AG04450 (cell line): ENCODE data around the gene METTL14. TPM values are rescaled to one million over a fixed set of nuclear protein-coding genes. Genes with fewer than 3 reads are reported as not detected.

Source experiments
- CTCF ChIA-PET: fragments of 300-600, 350-600 bp; formaldehyde crosslinking; extraction: SDS; loops from one replicate; lab custom pipeline; 2022; ENCODE audit warnings: antibody characterized with exemption, inconsistent platforms; lab: Charles Lee
- POLR2A ChIA-PET: fragments of 350-600 bp; formaldehyde crosslinking; extraction: SDS; loops from one replicate; lab custom pipeline; 2021; ENCODE audit warnings: antibody characterized with exemption, inconsistent platforms; lab: Yijun Ruan, JAX
- DNase-seq: peaks from one replicate; pipeline ENCODE4 v3.0.0-alpha.2; 2011; ENCODE audit warnings: low read depth, low spot score
- H3K27ac ChIP-seq: one replicate; pipeline ENCODE4 v1.5.1; 2012; ENCODE audit warnings: low read depth, low read length, control low read depth
- H3K27me3 ChIP-seq: one replicate; pipeline ENCODE4 v1.6.0; 2012; ENCODE audit warnings: low read length; ENCODE audit not compliant: control insufficient read depth, insufficient read depth
- H3K4me3 ChIP-seq: 2 replicates; pipeline ENCODE4 v1.5.1; 2011; ENCODE audit warnings: mild to moderate bottlenecking, low read depth, low read length, control low read depth
- H3K9me3 ChIP-seq: 2 replicates; pipeline ENCODE4 v1.5.1; 2012; ENCODE audit warnings: low read length; ENCODE audit not compliant: control insufficient read depth, insufficient read depth
- polyA plus RNA-seq: library from polyadenylated mRNA; depleted of rRNA; stranded (reverse); fragments of >200 nt; gene quantifications from 2 replicates; pipeline ENCODE4 v1.2.3, GENCODE V29; 2011
- TF ChIP-seq, protein P1 (sequence below): IDR thresholded peaks from 2 replicates; pipeline ENCODE4 v1.5.1; 2011; ENCODE audit warnings: low read depth, low read length, control low read depth, inconsistent platforms

Gene METTL14
- polyA plus RNA-seq, 1 experiment = 24.6 TPM

DNA sequence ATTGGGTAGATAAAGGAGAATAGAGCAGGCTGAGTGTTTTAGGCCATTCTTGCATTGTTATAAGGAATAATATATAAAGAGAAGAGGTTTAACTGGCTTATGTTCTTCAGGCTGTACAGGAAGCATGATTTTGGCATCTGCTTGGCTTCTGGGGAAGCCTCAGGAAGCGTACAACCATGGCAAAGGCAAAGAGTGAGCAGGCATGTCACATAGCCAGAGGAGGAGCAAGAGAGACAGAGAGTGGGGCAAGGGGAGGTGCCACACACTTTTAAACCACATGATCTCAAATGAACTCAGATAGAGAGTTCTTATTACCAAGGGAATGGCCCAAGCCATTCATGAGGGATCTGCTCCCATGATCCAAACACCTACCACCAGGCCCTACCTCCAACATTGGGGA is 4.4 kb upstream of the METTL14 start:
- no peak overlapping the region for H3K4me3 ChIP-seq
- POLR2A ChIA-PET = no interaction called here
- no peaks in the 10 kb centered on the region for H3K27me3 ChIP-seq
- CTCF ChIA-PET = no interaction called here
- DNase-seq = no peak
- H3K27ac ChIP-seq = no peak overlapping the region
- H3K9me3 ChIP-seq = no peaks in the 10 kb centered on the region
- TF ChIP-seq, protein P1, sequence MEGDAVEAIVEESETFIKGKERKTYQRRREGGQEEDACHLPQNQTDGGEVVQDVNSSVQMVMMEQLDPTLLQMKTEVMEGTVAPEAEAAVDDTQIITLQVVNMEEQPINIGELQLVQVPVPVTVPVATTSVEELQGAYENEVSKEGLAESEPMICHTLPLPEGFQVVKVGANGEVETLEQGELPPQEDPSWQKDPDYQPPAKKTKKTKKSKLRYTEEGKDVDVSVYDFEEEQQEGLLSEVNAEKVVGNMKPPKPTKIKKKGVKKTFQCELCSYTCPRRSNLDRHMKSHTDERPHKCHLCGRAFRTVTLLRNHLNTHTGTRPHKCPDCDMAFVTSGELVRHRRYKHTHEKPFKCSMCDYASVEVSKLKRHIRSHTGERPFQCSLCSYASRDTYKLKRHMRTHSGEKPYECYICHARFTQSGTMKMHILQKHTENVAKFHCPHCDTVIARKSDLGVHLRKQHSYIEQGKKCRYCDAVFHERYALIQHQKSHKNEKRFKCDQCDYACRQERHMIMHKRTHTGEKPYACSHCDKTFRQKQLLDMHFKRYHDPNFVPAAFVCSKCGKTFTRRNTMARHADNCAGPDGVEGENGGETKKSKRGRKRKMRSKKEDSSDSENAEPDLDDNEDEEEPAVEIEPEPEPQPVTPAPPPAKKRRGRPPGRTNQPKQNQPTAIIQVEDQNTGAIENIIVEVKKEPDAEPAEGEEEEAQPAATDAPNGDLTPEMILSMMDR = no peak

DNA sequence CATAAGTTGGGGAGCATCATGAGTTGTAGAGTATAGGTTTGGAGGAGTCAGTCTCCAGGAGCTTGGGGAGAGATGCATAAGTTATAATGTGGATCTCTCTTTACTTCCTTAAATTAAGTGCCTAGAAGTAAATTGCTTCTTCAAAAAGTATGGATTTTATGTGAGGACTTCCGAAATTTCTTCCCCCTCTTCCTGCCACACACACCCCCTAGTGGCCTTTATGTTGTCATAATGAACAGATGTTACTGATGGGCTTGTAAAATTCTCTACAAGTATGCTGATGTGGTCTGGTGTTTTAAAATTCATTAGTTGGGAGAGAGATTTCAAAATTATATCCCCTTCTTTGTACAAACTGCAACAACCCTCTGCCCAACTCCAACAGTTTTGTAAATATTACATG is 2.3 kb upstream of the METTL14 start:
- TF ChIP-seq, protein P1 = peak; percentile 68
- CTCF ChIA-PET = interaction anchor here (0.8 kb wide), 1 partner anchor 179 kb away, joined by 3 read pairs; no protein-coding TSS in a partner anchor
- DNase-seq = peak; percentile 1
- no peak overlapping the region for H3K27ac ChIP-seq
- no peak overlapping the region for H3K4me3 ChIP-seq
- H3K27me3 ChIP-seq = no peaks in the 10 kb centered on the region
- POLR2A ChIA-PET = no interaction called here
- no peaks in the 10 kb centered on the region for H3K9me3 ChIP-seq

DNA sequence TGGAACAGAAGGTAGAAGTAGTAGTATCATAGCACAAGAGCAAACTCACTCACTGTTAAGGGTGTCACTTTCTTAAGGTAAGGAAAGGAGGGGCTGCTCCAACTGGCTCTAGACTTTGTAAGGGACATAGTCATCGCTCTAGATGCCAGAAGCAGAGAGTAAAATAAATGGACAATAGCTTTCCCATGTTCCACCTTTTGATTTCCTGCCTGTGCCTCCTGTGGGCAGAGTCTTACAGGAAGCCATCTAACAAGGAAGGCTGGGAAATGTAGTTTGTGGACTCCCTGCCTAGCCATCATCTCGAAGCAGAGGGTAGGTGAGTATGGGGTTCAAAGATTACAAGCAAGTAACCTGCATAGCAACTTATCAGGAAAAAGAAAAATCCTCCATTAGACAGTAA is 1.7 kb upstream of the METTL14 start:
- DNase-seq = no peak
- H3K27ac ChIP-seq = no peak overlapping the region
- no peaks in the 10 kb centered on the region for H3K9me3 ChIP-seq
- H3K4me3 ChIP-seq = no peak overlapping the region
- TF ChIP-seq, protein P1 = no peak
- POLR2A ChIA-PET = no interaction called here
- CTCF ChIA-PET = interaction anchor here (0.8 to 2.3 kb wide), 4 partner anchors 9 to 259 kb away, joined by 3 to 7 read pairs (median 3); no protein-coding TSS in a partner anchor
- no peaks in the 10 kb centered on the region for H3K27me3 ChIP-seq

DNA sequence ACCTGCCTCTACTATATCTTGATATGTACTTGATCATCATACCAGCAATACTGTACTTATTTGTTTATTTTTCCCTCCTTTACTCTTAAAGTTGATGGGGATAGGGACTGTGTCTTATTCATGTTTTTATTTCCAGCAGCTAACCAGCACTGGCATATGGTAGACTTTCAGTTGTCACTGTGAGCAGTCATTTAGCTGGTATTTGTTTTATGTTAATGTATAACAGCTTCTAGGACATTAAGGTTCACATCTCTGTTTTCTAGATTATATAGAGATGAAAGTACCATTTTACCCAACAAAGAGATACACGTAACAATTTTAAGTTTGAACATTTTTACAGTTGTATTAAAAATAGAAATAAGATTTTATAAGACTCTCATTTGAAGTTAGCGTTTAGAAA is 17.9 kb downstream of the METTL14 start:
- ChIA-PET CTCF (interaction anchor here (0.6 kb wide), 1 partner anchor 266 kb away, joined by 3 read pairs; no protein-coding TSS in a partner anchor), POLR2A (no interaction called here)

DNA sequence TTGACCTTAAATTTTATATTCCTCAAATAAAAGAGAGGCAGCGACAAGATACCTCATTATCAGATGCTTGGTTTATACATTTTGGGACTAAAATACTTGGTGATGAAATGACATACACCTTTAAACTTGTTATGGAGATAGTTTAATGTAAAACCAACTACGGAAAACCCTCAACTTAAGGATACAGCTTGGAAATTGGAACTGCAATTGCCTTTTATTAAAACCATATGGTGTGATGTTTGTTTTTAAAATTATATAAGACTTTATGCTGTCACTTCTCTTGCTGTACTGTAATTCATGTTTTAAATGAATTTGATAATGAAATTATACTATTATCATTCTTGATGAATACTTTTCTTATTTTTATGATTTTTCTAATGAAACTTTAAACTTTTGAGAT is 25.9 kb downstream of the METTL14 start:
- DNase-seq = no peak
- Histone ChIP-seq H3K9me3 (no peaks in the 10 kb centered on the region), H3K4me3 (no peak overlapping the region), H3K27me3 (no peaks in the 10 kb centered on the region), H3K27ac (no peak overlapping the region)
- TF ChIP-seq, protein P1 = no peak
- ChIA-PET CTCF (interaction anchor here (0.9 kb wide), 1 partner anchor 287 kb away, joined by 3 read pairs; no protein-coding TSS in a partner anchor), POLR2A (no interaction called here)

More for the DNA sequence above, 17.9 kb downstream of the METTL14 start:
- TF ChIP-seq, protein P1 = no peak
- H3K4me3 ChIP-seq = no peak overlapping the region
- no peak overlapping the region for H3K27ac ChIP-seq
- H3K27me3 ChIP-seq = no peaks in the 10 kb centered on the region
- no peak for DNase-seq
- no peaks in the 10 kb centered on the region for H3K9me3 ChIP-seq
